HepG2 (cell line): ENCODE results near the gene RNF114. TPM values are rescaled to one million over a fixed set of nuclear protein-coding genes. Genes with fewer than 3 reads are reported as not detected.
A peak's percentile ranks its signal among the peaks of the same experiment; 100 is the strongest.

Experiments
- BRD4 ChIP-seq: sonication (generic); formaldehyde crosslinking; IDR thresholded peaks from 2 replicates; pipeline ENCODE4 v1.4.0; 2020; ENCODE audit warnings: missing genetic modification reagents
- CHD4 ChIP-seq: fragments of 200-600 bp; sonication (generic); IDR thresholded peaks from 2 replicates; pipeline ENCODE4 v1.7.0; 2017; ENCODE audit warnings: mild to moderate bottlenecking, low read length, borderline replicate concordance
- FIP1L1 ChIP-seq: fragments of 200-400 bp; formaldehyde crosslinking; IDR thresholded peaks from 2 replicates; pipeline ENCODE4 v1.6.1; 2018; ENCODE audit warnings: low read depth, mild to moderate bottlenecking, low read length, moderate library complexity, borderline replicate concordance; ENCODE audit not compliant: insufficient read depth
- FLYWCH1 ChIP-seq: sonication (generic); formaldehyde crosslinking; IDR thresholded peaks from 2 replicates; pipeline ENCODE4 v1.8.1; 2023; ENCODE audit warnings: mild to moderate bottlenecking, missing genetic modification reagents
- FOXM1 ChIP-seq: sonication (generic); formaldehyde crosslinking; IDR thresholded peaks from 2 replicates; pipeline ENCODE4 v1.5.0; 2020; ENCODE audit warnings: missing genetic modification reagents
- HOXA5 ChIP-seq: sonication (generic); formaldehyde crosslinking; IDR thresholded peaks from 2 replicates; pipeline ENCODE4 v1.4.0; 2020; ENCODE audit warnings: missing genetic modification reagents
- KDM6A ChIP-seq: IDR thresholded peaks from 2 replicates; pipeline ENCODE4 v1.6.1; 2016; ENCODE audit warnings: low read depth
- RFX5 ChIP-seq: IDR thresholded peaks from 2 replicates; pipeline ENCODE4 v1.6.1; 2011; ENCODE audit warnings: low read depth, low read length, improper control_type of control experiment
- TBX3 ChIP-seq: fragments of 450-650 bp; IDR thresholded peaks from 2 replicates; pipeline ENCODE4 v1.6.1; 2017; ENCODE audit warnings: antibody characterized with exemption, mild to moderate bottlenecking, inconsistent platforms, borderline replicate concordance
- ZBTB1 ChIP-seq: sonication (generic); formaldehyde crosslinking; IDR thresholded peaks from 2 replicates; pipeline ENCODE4 v1.4.0; 2020; ENCODE audit warnings: missing genetic modification reagents, borderline replicate concordance
- ZNF12 ChIP-seq: sonication (generic); formaldehyde crosslinking; IDR thresholded peaks from 2 replicates; pipeline ENCODE4 v1.5.0; 2020; ENCODE audit warnings: missing genetic modification reagents
- ZNF232 ChIP-seq: sonication (generic); formaldehyde crosslinking; IDR thresholded peaks from 2 replicates; pipeline ENCODE4 v1.4.0; 2020; ENCODE audit warnings: missing genetic modification reagents, borderline replicate concordance
- ZNF282 ChIP-seq: fragments of 450-650 bp; IDR thresholded peaks from 2 replicates; pipeline ENCODE4 v1.6.1; 2018; ENCODE audit not compliant: partially characterized antibody
- ZNF589 ChIP-seq: sonication (generic); formaldehyde crosslinking; conservative IDR thresholded peaks from 2 replicates; pipeline ENCODE4 v1.8.0; 2022; ENCODE audit warnings: mild to moderate bottlenecking, moderate library complexity, missing genetic modification reagents
- ZNF792 ChIP-seq: IDR thresholded peaks from 2 replicates; pipeline ENCODE4 v1.6.1; 2016
- ZNF816 ChIP-seq: sonication (generic); formaldehyde crosslinking; IDR thresholded peaks from 2 replicates; pipeline ENCODE4 v1.8.0; 2022; ENCODE audit warnings: missing genetic modification reagents, mild to moderate bottlenecking, borderline replicate concordance
- polyA plus RNA-seq, 8 experiments: library from polyadenylated mRNA; depleted of rRNA in 3 of 8; stranded (reverse) in 7 of 8; unstranded in 1 of 8; fragments of >200 nt; fragmentation: Illumina TruSeq in 4 of 8; extraction: Trizol in 4 of 8; gene quantifications; 2 replicates each; pipeline versions ENCODE4 v1.2.1 to v1.2.3, GENCODE V29; 2011 to 2016; ENCODE audit warnings: low read depth in 4 of 8, missing spikeins in 1 of 8, mixed read lengths in 1 of 8; ENCODE audit not compliant: insufficient read depth in 1 of 8
- total RNA-seq, 5 experiments: library from RNA; depleted of rRNA; stranded (reverse); fragments of >200 nt; fragmentation: Illumina TruSeq; extraction: Trizol; gene quantifications; 2 replicates each; pipeline ENCODE4 v1.2.3, GENCODE V29; 2016; ENCODE audit warnings: low read depth in 1 of 5
- TF ChIP-seq, protein P1 (sequence below), 2 experiments: sonication (generic) in 1 of 2; formaldehyde crosslinking in 1 of 2; IDR thresholded peaks; 2 replicates each; pipeline versions ENCODE4 v1.4.0 to v1.6.1; 2016 to 2020; ENCODE audit warnings: borderline replicate concordance in 1 of 2, low read depth in 1 of 2, mild to moderate bottlenecking in 1 of 2, missing genetic modification reagents in 1 of 2
- TF ChIP-seq, protein P2 (sequence below): sonication (generic); formaldehyde crosslinking; conservative IDR thresholded peaks from 2 replicates; pipeline ENCODE4 v1.4.0; 2020; ENCODE audit warnings: missing genetic modification reagents
- TF ChIP-seq, protein P3 (sequence below): sonication (generic); IDR thresholded peaks from 2 replicates; pipeline ENCODE4 v1.6.1; 2016; ENCODE audit warnings: low read depth, borderline replicate concordance
- TF ChIP-seq, protein P4 (sequence below): sonication (generic); formaldehyde crosslinking; IDR thresholded peaks from 2 replicates; pipeline ENCODE4 v1.4.0; 2020; ENCODE audit warnings: missing genetic modification reagents, borderline replicate concordance

Gene RNF114
- total and polyA plus RNA-seq, 2 of the 13 experiments (the other 11 are each of a cell fraction or from before 2014, with no cell fraction given): 119 to 126 TPM

DNA sequence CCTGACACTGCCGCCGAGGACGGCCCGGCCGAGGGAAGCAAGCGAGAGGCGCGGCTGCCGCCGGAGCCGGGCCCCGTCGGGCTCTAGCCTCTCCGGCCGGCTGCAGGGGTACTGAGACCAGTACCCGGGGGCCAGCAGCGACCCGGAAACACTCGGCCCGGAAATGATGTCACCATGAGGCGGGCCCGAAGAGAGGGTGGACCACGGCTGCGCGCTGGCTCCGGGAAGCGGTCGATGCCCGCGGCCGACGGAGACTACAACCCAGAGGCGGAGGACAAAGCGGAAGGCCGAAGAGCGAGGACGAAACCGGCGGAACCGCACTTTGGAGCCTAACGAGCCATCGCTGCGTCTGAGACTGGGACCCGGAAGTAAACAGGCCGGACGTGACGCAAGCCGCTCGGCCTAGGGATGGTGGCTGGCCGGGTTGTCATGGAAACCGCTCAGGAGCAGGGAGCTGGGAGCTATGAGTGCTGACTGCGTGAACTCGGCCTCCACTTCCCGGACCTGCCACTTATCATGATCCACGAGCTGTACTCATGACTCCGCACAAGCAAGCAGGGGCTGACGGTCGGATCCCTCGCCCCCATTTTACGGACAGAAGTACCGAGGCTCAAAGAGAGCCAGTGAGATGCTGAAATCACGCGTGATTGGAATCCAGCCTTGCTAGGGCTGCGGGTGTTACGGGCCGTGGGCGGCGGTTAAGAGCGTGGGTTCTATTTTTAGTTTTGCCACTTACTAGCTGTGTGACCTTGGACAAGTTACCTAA, 20.6 kb upstream of the RNF114 start, which contains the start of gene SPATA2 (continued):
- TF ChIP-seq, protein P1, sequence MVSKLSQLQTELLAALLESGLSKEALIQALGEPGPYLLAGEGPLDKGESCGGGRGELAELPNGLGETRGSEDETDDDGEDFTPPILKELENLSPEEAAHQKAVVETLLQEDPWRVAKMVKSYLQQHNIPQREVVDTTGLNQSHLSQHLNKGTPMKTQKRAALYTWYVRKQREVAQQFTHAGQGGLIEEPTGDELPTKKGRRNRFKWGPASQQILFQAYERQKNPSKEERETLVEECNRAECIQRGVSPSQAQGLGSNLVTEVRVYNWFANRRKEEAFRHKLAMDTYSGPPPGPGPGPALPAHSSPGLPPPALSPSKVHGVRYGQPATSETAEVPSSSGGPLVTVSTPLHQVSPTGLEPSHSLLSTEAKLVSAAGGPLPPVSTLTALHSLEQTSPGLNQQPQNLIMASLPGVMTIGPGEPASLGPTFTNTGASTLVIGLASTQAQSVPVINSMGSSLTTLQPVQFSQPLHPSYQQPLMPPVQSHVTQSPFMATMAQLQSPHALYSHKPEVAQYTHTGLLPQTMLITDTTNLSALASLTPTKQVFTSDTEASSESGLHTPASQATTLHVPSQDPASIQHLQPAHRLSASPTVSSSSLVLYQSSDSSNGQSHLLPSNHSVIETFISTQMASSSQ (IDR thresholded peaks at IDR 0.05; ENCODE audit: low read depth): no peak
- TF ChIP-seq, protein P1 (CRISPR knock-in tag; IDR thresholded peaks at IDR 0.05; ENCODE audit: borderline replicate concordance): peak; percentile 87; the same call in 1 of the 2 replicates
- TF ChIP-seq, protein P2, sequence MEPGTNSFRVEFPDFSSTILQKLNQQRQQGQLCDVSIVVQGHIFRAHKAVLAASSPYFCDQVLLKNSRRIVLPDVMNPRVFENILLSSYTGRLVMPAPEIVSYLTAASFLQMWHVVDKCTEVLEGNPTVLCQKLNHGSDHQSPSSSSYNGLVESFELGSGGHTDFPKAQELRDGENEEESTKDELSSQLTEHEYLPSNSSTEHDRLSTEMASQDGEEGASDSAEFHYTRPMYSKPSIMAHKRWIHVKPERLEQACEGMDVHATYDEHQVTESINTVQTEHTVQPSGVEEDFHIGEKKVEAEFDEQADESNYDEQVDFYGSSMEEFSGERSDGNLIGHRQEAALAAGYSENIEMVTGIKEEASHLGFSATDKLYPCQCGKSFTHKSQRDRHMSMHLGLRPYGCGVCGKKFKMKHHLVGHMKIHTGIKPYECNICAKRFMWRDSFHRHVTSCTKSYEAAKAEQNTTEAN (CRISPR knock-in tag): no peak; the same call in 1 of the 2 replicates
- TF ChIP-seq ZNF792 (CRISPR knock-in tag) (peak; percentile 71), FIP1L1 (0 out of 2 replicates have a peak, but pooled peaks have one; percentile 26), ZNF816 (CRISPR knock-in tag) (no peak), FOXM1 (CRISPR knock-in tag) (no peak), ZNF282 (no peak), ZNF12 (CRISPR knock-in tag) (0 out of 2 replicates have a peak, but pooled peaks have one; percentile 6), FLYWCH1 (no peak), TBX3 (peak; percentile 37; the same call in 1 of the 2 replicates), HOXA5 (CRISPR knock-in tag) (peak; percentile 96), BRD4 (CRISPR knock-in tag) (peak; percentile 96; the same call in 1 of the 2 replicates), ZNF232 (peak; percentile 74; the same call in 1 of the 2 replicates), ZBTB1 (CRISPR knock-in tag) (no peak), CHD4 (peak; percentile 100), ZNF589 (CRISPR knock-in tag) (peak; percentile 54), KDM6A (no peak), RFX5 (peak; percentile 75; the same call in 1 of the 2 replicates)
- TF ChIP-seq, protein P3, sequence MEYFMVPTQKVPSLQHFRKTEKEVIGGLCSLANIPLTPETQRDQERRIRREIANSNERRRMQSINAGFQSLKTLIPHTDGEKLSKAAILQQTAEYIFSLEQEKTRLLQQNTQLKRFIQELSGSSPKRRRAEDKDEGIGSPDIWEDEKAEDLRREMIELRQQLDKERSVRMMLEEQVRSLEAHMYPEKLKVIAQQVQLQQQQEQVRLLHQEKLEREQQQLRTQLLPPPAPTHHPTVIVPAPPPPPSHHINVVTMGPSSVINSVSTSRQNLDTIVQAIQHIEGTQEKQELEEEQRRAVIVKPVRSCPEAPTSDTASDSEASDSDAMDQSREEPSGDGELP: peak; percentile 18; the same call in 1 of the 2 replicates
- TF ChIP-seq, protein P4, sequence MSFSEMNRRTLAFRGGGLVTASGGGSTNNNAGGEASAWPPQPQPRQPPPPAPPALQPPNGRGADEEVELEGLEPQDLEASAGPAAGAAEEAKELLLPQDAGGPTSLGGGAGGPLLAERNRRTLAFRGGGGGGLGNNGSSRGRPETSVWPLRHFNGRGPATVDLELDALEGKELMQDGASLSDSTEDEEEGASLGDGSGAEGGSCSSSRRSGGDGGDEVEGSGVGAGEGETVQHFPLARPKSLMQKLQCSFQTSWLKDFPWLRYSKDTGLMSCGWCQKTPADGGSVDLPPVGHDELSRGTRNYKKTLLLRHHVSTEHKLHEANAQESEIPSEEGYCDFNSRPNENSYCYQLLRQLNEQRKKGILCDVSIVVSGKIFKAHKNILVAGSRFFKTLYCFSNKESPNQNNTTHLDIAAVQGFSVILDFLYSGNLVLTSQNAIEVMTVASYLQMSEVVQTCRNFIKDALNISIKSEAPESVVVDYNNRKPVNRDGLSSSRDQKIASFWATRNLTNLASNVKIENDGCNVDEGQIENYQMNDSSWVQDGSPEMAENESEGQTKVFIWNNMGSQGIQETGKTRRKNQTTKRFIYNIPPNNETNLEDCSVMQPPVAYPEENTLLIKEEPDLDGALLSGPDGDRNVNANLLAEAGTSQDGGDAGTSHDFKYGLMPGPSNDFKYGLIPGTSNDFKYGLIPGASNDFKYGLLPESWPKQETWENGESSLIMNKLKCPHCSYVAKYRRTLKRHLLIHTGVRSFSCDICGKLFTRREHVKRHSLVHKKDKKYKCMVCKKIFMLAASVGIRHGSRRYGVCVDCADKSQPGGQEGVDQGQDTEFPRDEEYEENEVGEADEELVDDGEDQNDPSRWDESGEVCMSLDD (CRISPR knock-in tag): no peak
